Measurements from ENCODE around the gene TOM1L2. TPM values are rescaled to one million over a fixed set of nuclear protein-coding genes. Genes with fewer than 3 reads are reported as not detected.

TOM1L2 gene
- total and polyA plus RNA-seq, 4 experiments from 2014 or later = 1.6 to 63.1 (median 35.7) TPM

- intact Hi-C loops (cut with micrococcal nuclease) = loop anchor here (10.0 kb wide), 1 partner anchor 62 kb away; no protein-coding TSS in a partner anchor
- Mint-ChIP-seq H3K4me1 (peaks cover 0 to 7% (median 3%) of the 10 kb centered on the region in 4 donors), H3K36me3 (peaks cover 42 to 65% of the 10 kb centered on the region in 2 donors), H3K27ac (peak overlapping the region in 1 of 7 donors; percentile 67), H3K4me3 (no peak overlapping the region), H3K27me3 (no peaks in the 10 kb centered on the region), H3K9me3 (no peaks in the 10 kb centered on the region)
- no peak for DNase-seq
- H3K9me3 ChIP-seq (ENCODE audit: control insufficient read depth in 1 of 2, low read length in 2 of 2) = no peaks in the 10 kb centered on the region
- H3K27me3 ChIP-seq (ENCODE audit: insufficient read depth, low read length) = no peaks in the 10 kb centered on the region
- H3K4me3 ChIP-seq (ENCODE audit: low read length in 2 of 2) = no peak overlapping the region
- POLR2A ChIA-PET (ENCODE audit: partially characterized antibody) = no interaction called here
- CTCF ChIA-PET (ENCODE audit: partially characterized antibody) = no interaction called here
- no peaks in the 10 kb centered on the region for H3K4me1 ChIP-seq (ENCODE audit: insufficient read depth, low read length)
- no peak overlapping the region for H3K27ac ChIP-seq (ENCODE audit: low read depth, low read length)
- H3K36me3 ChIP-seq (ENCODE audit: insufficient read depth, low read length) = peaks cover 31% of the 10 kb centered on the region
Observed at GRCh38 chr17:17892731-17893130, 79.5 kb downstream of the TOM1L2 start.

- POLR2A ChIA-PET (ENCODE audit: partially characterized antibody) = no interaction called here
- Mint-ChIP-seq H3K27me3 (no peaks in the 10 kb centered on the region), H3K36me3 (peaks cover 39 to 61% of the 10 kb centered on the region in 2 donors), H3K4me1 (peaks cover 0 to 5% (median 3%) of the 10 kb centered on the region in 4 donors), H3K27ac (peak overlapping the region in 1 of 7 donors; percentile 50), H3K4me3 (no peak overlapping the region), H3K9me3 (no peaks in the 10 kb centered on the region)
- Histone ChIP-seq H3K36me3 (ENCODE audit: insufficient read depth, low read length) (peaks cover 30% of the 10 kb centered on the region), H3K27ac (ENCODE audit: low read depth, low read length) (no peak overlapping the region), H3K9me3 (ENCODE audit: control insufficient read depth in 1 of 2, low read length in 2 of 2) (no peaks in the 10 kb centered on the region), H3K4me1 (ENCODE audit: insufficient read depth, low read length) (no peaks in the 10 kb centered on the region), H3K27me3 (ENCODE audit: insufficient read depth, low read length) (no peaks in the 10 kb centered on the region), H3K4me3 (ENCODE audit: low read length in 2 of 2) (no peak overlapping the region)
- DNase-seq = no peak
- CTCF ChIA-PET (ENCODE audit: partially characterized antibody) = interaction anchor here (1.4 to 3.5 kb wide), 3 partner anchors 27 to 143 kb away, joined by 3 to 47 read pairs (median 12); no protein-coding TSS in a partner anchor
- intact Hi-C loops (cut with micrococcal nuclease) = loop anchor here (10.0 kb wide), 1 partner anchor 63 kb away; no protein-coding TSS in a partner anchor
Observed at GRCh38 chr17:17892009-17892408, 80.2 kb downstream of the TOM1L2 start.

GRCh38 chr17:17890773-17891759 lies 81.1 kb downstream of the TOM1L2 start:
- no peaks in the 10 kb centered on the region for H3K4me1 ChIP-seq (ENCODE audit: insufficient read depth, low read length)
- peak in 4 of 5 donors; percentile 30 to 40 (median 35) for DNase-seq
- H3K27ac Mint-ChIP-seq = peak overlapping the region in 5 of 7 donors; percentile 25 to 88 (median 64)
- CTCF ChIA-PET (ENCODE audit: partially characterized antibody) = interaction anchor here (0.6 to 3.5 kb wide), 7 partner anchors 28 to 214 kb away, joined by 3 to 47 read pairs (median 3); partner anchors contain the start of genes DRC3 and TOM1L2
- POLR2A ChIA-PET (ENCODE audit: partially characterized antibody) = no interaction called here
- intact Hi-C loops (cut with micrococcal nuclease) = loop anchor here (10.0 kb wide), 1 partner anchor 64 kb away; no protein-coding TSS in a partner anchor
- H3K9me3 Mint-ChIP-seq = no peaks in the 10 kb centered on the region
- H3K27ac ChIP-seq (ENCODE audit: low read depth, low read length) = no peak overlapping the region
- no peaks in the 10 kb centered on the region for H3K9me3 ChIP-seq (ENCODE audit: control insufficient read depth in 1 of 2, low read length in 2 of 2)
- H3K36me3 Mint-ChIP-seq = peaks cover 31 to 57% of the 10 kb centered on the region in 2 donors
- H3K27me3 ChIP-seq (ENCODE audit: insufficient read depth, low read length) = no peaks in the 10 kb centered on the region
- H3K4me3 Mint-ChIP-seq = no peak overlapping the region
- peaks cover 22% of the 10 kb centered on the region for H3K36me3 ChIP-seq (ENCODE audit: insufficient read depth, low read length)
- no peak overlapping the region for H3K4me3 ChIP-seq (ENCODE audit: low read length in 2 of 2)
- H3K4me1 Mint-ChIP-seq = peaks cover 0 to 5% (median 3%) of the 10 kb centered on the region in 4 donors
- H3K27me3 Mint-ChIP-seq = no peaks in the 10 kb centered on the region

- Mint-ChIP-seq H3K4me1 (peaks cover 0 to 5% (median 4%) of the 10 kb centered on the region in 4 donors), H3K9me3 (no peaks in the 10 kb centered on the region), H3K36me3 (peaks cover 34 to 53% of the 10 kb centered on the region in 2 donors), H3K27me3 (no peaks in the 10 kb centered on the region), H3K4me3 (no peak overlapping the region), H3K27ac (peak overlapping the region in 2 of 7 donors; percentile 42 to 59)
- DNase-seq = no peak
- Histone ChIP-seq H3K36me3 (ENCODE audit: insufficient read depth, low read length) (peaks cover 18% of the 10 kb centered on the region), H3K27ac (ENCODE audit: low read depth, low read length) (no peak overlapping the region), H3K4me3 (ENCODE audit: low read length in 2 of 2) (no peak overlapping the region), H3K4me1 (ENCODE audit: insufficient read depth, low read length) (no peaks in the 10 kb centered on the region), H3K9me3 (ENCODE audit: control insufficient read depth in 1 of 2, low read length in 2 of 2) (no peaks in the 10 kb centered on the region), H3K27me3 (ENCODE audit: insufficient read depth, low read length) (no peaks in the 10 kb centered on the region)
- ChIA-PET POLR2A (ENCODE audit: partially characterized antibody) (interaction anchor here (1.3 kb wide), 1 partner anchor 148 kb away, joined by 3 read pairs; no protein-coding TSS in a partner anchor), CTCF (ENCODE audit: partially characterized antibody) (interaction anchor here (1.1 to 3.5 kb wide), 4 partner anchors 9 to 145 kb away, joined by 3 to 47 read pairs (median 8); no protein-coding TSS in a partner anchor)
- intact Hi-C loops (cut with micrococcal nuclease) = loop anchor here (10.0 kb wide), 1 partner anchor 65 kb away; no protein-coding TSS in a partner anchor
Observed at GRCh38 chr17:17889922-17890321, 82.3 kb downstream of the TOM1L2 start.

GRCh38 chr17:17888821-17889220 lies 83.4 kb downstream of the TOM1L2 start:
- Mint-ChIP-seq H3K36me3 (peaks cover 36 to 50% of the 10 kb centered on the region in 2 donors), H3K9me3 (no peaks in the 10 kb centered on the region), H3K27me3 (no peaks in the 10 kb centered on the region), H3K4me1 (peaks cover 0 to 5% (median 4%) of the 10 kb centered on the region in 4 donors), H3K4me3 (no peak overlapping the region), H3K27ac (peak overlapping the region in 2 of 7 donors; percentile 23 to 57)
- POLR2A ChIA-PET (ENCODE audit: partially characterized antibody) = interaction anchor here (1.3 to 1.5 kb wide), 2 partner anchors 13 to 149 kb away, joined by 3 to 6 read pairs; no protein-coding TSS in a partner anchor
- Histone ChIP-seq H3K36me3 (ENCODE audit: insufficient read depth, low read length) (peaks cover 19% of the 10 kb centered on the region), H3K9me3 (ENCODE audit: control insufficient read depth in 1 of 2, low read length in 2 of 2) (no peaks in the 10 kb centered on the region), H3K27me3 (ENCODE audit: insufficient read depth, low read length) (no peaks in the 10 kb centered on the region), H3K27ac (ENCODE audit: low read depth, low read length) (no peak overlapping the region), H3K4me1 (ENCODE audit: insufficient read depth, low read length) (no peaks in the 10 kb centered on the region), H3K4me3 (ENCODE audit: low read length in 2 of 2) (no peak overlapping the region)
- CTCF ChIA-PET (ENCODE audit: partially characterized antibody) = interaction anchor here (1.1 to 3.5 kb wide), 6 partner anchors 10 to 146 kb away, joined by 3 to 47 read pairs (median 3); no protein-coding TSS in a partner anchor
- intact Hi-C loops (cut with micrococcal nuclease) = no loop called here
- no peak for DNase-seq

- H3K4me1 ChIP-seq (ENCODE audit: insufficient read depth, low read length) = no peaks in the 10 kb centered on the region
- peak overlapping the region in 1 of 7 donors; percentile 57 for H3K27ac Mint-ChIP-seq
- no peaks in the 10 kb centered on the region for H3K27me3 ChIP-seq (ENCODE audit: insufficient read depth, low read length)
- DNase-seq = no peak
- H3K4me1 Mint-ChIP-seq = peaks cover 0 to 5% (median 4%) of the 10 kb centered on the region in 4 donors
- no peak overlapping the region for H3K4me3 ChIP-seq (ENCODE audit: low read length in 2 of 2)
- POLR2A ChIA-PET (ENCODE audit: partially characterized antibody) = interaction anchor here (1.5 kb wide), 1 partner anchor 13 kb away, joined by 6 read pairs; no protein-coding TSS in a partner anchor
- no peaks in the 10 kb centered on the region for H3K9me3 ChIP-seq (ENCODE audit: control insufficient read depth in 1 of 2, low read length in 2 of 2)
- H3K27ac ChIP-seq (ENCODE audit: low read depth, low read length) = no peak overlapping the region
- H3K36me3 ChIP-seq (ENCODE audit: insufficient read depth, low read length) = peaks cover 15% of the 10 kb centered on the region
- CTCF ChIA-PET (ENCODE audit: partially characterized antibody) = interaction anchor here (1.2 to 1.5 kb wide), 2 partner anchors 31 to 137 kb away, joined by 3 read pairs; no protein-coding TSS in a partner anchor
- intact Hi-C loops (cut with micrococcal nuclease) = no loop called here
- no peaks in the 10 kb centered on the region for H3K27me3 Mint-ChIP-seq
- H3K9me3 Mint-ChIP-seq = no peaks in the 10 kb centered on the region
- no peak overlapping the region for H3K4me3 Mint-ChIP-seq
- H3K36me3 Mint-ChIP-seq = peaks cover 35 to 47% of the 10 kb centered on the region in 2 donors
Observed at GRCh38 chr17:17888371-17888770, 83.8 kb downstream of the TOM1L2 start.

All from CD4-positive, alpha-beta memory T cell (primary cell).